ENCODE results near the gene ME1.
"Not testable (repeated sequence)": the region's sequence is repeated elsewhere in the genome, so short reads cannot be mapped to it uniquely, and the experiment has no call there.

Gene ME1

DNA sequence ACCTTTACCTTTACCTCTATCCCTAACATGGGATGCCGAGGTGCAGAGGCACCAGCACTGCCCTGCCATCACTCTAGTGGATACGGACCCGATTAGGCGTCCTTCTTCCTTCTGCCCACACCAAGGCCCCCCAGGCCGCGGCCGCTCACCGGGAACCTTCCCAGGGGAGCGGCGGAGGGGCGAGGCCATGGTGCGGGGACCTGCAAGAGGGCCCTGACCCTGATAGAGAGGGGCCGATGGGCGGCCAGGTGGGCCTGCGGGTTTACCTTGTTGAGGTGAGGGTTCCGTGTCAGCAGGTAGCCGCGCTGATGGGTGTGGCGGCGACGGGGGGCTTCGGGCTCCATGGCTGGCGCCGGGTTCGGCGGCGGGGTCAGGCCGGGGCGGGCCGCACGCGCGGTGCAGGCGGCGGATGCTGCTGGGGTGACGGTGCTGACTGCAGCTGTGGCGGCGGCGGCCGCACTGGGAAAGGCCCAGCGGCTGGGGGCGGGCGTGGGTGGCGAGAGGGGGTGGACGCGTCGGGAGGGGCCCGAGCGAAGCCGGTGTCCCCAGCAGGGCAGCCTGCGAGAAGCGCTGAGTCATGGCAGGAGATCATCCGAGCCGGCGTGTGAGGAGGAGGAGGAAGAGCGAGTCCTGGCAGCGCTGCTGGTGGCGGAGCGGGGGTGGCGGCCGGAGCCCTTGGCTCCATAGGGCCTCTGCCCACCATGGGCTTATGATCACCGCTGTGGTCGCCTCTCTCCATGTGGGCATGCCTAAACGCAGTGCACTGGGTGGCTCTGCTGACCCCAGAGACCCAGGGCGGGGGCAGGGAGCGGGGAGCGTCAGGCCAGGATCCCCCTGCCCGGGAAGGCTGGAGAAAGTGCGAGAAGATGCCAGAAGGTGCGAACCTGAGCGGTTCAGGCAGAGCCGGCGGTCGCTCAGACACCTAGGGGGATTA, at the start of gene ME1:
Gene ME1, minus strand, starts transcription at position 441 of the 934 bp plus-strand sequence. Its CDS starts 97 bp downstream, at position 344.
- DNase-seq (ENCODE audit: low read depth, low spot score) = peak; percentile 27

DNA sequence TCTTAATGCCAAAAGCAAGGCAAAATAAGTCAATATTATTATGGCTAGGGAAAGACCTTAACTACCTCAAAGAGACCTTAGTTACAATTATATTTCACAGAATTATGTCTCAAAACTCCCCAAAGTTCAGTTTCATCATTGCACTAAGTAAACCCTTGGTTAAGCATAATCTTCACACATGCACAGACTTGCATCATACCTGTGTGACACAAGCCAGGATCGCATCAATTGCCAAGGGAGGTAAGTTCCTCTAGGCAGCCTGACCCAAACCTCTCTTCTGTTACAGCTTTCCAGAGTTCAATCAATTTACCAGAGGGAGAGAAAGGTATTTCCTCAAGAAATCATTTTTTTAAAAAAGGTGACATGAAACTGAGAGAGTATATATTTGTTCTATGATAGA, 49.6 kb upstream of the ME1 start:
- DNase-seq (ENCODE audit: low read depth, low spot score) = no peak

DNA sequence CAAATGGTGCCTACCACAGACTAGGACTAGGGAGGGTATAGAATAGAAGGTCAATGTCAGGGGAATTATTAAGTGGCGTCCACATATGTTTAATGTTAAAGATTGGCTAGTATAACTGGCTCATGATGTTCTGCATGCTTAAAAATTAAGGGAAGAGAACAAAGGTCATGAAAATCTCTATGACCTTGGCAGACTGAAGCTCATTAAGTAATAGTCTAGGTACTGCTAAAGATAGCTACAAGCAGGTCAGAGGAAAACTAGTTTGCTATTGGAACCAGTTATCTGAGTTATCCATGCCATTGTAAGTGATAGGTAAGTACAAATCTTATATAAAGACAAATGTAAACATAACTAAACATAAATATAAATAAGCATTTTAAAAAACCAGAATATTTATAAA, 48.5 kb upstream of the ME1 start:
- no peak for DNase-seq (ENCODE audit: low read depth, low spot score)

DNA sequence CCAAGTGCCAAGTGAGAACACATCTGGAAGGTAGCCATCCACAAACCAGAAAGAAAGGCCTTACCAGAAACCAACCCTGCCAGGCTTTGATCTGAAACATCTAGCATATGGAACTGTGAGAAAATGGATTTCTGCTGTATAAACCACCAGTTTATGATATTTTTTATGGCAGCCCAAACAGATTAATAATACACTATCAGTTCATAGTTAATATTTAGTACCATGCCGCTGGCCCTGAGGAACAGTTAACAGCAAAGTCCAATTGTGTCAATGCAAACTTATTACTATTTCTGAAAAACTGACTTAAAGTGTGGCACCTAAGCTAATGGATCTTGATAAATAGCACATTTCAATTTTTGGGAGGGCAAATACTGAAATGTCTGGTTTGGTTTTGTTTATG, 46.1 kb upstream of the ME1 start:
- no peak for DNase-seq (ENCODE audit: low read depth, low spot score)

DNA sequence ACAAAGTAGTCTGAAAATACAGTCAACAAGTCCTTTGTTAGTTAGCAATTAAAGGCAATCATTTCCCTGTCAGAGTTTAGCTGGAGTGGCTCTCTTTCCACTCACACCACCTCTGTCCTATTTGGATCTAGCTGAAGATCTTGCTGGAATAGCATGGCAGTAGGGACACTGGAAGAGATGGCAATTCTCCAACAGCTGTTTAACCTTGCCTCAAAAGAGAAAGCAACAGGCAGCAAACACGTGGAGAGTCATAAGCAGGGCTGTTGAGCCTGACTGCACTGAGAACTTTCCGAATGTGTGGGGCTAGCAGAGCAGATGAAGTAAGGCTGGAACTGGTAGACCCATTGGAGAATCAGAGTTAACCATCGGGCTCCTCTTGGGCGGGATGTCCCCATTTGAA, 43.5 kb upstream of the ME1 start:
- no peak for DNase-seq (ENCODE audit: low read depth, low spot score)

DNA sequence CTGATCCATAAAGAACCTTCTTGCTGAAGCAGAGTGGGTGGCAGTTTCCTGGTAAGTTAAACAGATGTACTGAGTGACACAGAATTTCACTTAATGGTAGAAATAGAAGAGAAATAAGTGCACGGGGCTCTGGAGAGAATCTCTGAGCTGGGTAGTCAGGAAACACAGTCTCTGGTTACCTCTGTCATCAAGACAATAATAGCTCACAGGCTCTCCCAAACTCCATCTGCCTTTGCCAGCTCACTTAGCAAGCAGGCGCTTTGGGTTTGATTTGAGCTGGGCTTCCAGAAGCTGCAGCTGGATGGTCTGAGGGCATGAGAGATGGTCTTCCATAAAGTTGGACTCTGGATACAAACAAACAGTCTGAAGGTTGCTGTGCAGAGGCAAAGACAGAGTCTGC, 41.9 kb upstream of the ME1 start:
- DNase-seq (ENCODE audit: low read depth, low spot score) = no peak

DNA sequence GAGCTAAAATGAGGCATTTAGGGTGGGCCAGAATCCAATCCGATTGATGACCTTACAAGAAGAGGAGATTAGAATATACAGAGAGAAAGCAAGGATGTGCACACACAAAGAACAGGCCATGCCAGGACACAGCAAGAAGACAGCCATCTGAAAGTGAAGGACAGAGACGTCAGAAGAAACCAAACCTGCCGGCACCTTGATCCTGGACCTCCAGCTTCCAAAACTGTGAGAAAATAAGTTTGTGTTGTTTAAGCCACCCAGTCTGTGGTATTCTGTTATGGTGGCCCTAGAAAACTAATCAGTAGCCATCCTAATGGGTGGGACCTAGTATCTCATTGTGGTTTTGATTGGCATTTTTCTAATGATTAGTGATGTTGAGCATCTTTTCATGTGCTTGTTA, 39.7 kb upstream of the ME1 start:
- DNase-seq (ENCODE audit: low read depth, low spot score) = no peak

DNA sequence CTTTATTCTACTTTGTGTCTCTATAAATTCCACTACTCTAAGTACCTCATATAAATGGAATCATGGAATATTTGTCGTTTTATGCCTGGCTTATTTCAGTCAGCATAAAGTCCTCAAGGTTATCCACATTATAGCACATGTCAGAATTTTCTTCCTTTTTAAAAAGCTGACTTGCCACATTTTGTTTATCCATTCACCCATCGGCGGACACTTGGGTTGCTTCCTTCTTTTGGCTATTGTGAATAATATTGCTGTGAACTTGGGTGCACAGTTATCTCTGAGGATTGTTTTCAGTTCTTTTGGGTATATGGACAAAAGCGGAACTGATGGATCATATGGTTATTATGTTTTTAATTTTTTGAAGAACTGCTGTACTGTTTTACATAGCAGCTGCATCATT, 39.1 kb upstream of the ME1 start:
- no peak for DNase-seq (ENCODE audit: low read depth, low spot score)

DNA sequence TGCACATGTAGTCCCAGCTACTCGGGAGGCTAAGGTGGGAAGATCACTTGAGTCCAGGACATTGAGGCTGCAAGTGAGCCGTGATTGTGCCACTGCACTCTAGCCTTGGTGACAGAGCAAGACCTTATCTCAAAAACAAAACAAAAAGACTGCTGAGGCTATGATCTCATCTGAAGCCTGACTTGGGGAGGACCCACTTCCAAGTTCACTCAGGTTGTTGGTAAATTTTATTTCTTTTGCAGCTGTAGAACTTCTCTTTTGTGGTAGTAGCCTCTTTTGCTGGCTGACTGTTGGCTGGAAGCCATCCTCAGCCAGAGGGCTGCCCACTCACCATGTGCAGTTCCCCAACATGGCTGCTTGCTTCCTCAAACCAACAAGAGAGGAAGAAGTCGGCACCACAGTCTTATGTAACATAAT, 36.8 kb upstream of the ME1 start:
- no peak for DNase-seq (ENCODE audit: low read depth, low spot score)

DNA sequence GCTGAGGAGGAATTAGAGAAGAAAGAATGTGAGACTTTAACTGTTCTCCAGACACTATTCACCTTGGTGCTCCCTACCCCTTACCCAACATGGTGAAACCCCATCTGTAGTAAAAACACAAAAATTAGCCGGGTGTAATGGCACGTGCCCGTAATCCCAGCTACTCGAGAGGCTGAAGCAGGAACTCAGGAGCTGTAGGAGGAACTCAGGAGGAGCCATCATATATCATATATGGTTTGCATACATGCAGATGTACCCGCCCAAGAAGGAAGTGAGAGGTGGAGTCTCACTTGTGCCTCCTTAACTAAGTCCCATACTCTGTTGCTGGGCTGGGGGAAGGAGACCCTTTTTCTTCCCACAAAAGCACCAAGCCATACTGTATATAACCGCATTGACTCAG, 35.5 kb upstream of the ME1 start:
- DNase-seq (ENCODE audit: low read depth, low spot score) = no peak

DNA sequence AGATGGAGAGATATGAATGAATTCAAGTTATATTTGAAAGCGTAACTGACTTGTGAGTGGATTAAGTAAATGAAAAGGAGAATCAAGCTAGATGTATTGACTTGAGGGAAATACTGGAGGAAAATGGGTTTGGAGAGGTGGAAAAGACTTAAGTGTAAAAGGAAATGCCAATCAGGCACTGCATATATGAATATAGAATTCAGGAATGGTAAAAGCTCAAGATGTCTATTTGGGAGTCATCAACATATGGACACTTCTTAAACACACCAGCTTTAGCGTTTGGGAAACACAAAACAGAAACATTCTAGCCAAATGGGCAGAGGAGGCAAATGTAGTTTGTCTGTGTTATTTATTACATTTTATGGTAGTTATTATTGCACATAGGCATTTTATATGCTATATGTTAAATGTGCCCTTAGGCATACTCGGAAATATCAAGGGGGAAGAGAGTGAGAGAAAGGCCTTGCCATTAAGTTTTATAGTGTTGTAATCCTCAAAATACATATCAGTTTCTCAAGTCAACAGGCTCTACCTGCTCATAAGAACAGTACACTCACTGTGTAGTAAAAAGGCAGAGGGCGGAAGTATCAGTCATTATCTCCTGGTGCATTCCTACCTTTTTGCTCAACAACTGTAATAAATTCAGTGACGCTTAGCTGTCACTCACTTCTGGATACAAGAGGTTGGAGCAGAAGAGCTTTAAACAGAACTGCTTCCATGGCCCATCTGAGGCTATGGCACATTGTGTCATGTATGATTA, 33.7 kb upstream of the ME1 start:
- no peak for DNase-seq (ENCODE audit: low read depth, low spot score)

DNA sequence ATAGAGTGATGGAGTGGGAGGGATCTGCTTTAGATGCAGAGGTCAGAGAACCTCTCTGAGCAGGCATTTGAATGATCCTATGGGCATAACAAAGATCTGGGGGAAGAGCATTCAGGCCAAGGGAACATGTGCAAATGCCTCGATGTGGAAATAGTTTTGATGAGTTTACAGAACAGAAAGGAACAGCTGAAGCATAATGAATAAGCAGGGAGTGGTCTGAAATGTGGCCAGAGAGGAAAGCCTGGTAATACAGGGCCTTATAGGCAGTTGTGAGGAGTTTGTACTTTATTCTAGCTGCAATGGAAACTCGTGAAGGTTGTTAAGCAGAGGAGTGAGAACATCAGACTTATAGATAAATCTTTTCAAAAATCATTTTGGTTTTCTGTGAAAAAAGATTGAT, 33.0 kb upstream of the ME1 start:
- no peak for DNase-seq (ENCODE audit: low read depth, low spot score)

DNA sequence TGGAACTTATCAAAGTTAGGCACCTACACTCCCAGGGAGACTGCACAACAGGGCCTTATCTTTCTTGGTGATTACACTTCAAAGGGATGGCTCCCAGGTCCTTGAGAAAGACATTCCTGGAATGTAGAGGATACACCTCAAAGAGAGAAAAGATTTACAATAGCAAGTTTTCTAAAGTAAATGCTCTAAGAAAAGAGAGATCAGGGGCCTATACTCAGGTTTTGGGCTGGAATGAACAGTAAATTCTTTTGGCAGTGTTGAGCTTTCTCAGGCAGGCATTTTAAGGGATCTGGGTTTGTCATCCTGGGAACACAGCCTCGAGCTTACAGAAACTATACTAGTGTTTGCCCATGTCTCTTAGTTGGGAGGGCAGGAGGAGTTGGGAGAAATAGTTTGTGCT, 31.7 kb upstream of the ME1 start:
- DNase-seq (ENCODE audit: low read depth, low spot score) = no peak

DNA sequence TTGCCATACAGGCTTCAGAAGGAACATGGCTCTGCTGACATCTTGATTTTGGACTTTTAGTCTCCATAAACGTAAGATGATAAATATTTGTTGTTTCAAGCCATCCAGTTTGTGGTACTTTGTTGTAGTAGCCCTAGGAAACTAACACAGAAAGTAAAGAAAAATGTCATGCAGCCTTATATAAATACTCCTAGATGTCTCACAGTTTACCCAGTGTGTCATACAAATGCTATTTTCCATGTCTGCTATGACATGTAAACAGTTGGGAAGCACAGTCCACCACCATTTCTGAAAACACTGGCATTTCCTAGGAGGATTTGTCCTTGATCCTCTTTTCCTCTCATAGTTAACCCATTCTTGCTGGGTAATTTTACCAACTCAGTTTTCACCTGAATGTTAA, 30.6 kb upstream of the ME1 start:
- no peak for DNase-seq (ENCODE audit: low read depth, low spot score)

DNA sequence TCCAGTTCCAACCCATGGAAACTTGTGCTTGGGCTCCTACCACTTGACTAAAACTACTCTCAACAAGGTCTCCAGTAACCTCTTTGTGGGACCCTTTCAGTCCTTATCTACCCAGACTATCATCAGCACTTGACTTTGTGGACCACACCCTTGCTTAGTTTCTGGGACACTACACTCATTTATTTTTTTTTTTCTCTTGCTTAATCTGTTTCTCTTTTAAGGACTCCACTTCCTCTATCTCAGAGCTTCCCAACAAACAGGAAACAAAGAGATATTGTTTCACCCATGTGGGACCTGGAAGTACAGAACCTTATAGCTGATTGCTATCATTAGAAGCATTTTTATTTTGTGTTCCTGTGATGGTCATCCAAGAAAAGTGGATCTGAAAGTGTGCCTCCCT, 28.8 kb upstream of the ME1 start:
- DNase-seq (ENCODE audit: low read depth, low spot score) = no peak

DNA sequence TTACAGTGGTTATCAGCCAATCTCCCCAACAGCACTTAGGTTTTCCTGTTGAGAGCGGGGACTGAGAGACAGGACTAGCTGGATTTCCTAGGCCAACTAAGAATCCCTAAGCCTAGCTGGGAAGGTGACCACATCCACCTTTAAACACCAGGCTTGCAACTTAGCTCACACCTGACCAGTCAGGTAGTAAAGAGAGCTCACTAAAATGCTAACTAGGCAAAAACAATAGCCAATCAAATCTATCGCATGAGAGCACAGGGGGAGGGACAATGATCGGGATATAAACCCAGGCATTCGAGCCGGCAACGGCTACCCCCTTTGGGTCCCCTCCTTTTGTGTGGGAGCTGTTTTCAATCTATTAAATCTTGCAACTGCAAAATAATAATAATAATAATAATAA, 19.2 kb upstream of the ME1 start:
- DNase-seq (ENCODE audit: low read depth, low spot score) = not testable (repeated sequence)

DNA sequence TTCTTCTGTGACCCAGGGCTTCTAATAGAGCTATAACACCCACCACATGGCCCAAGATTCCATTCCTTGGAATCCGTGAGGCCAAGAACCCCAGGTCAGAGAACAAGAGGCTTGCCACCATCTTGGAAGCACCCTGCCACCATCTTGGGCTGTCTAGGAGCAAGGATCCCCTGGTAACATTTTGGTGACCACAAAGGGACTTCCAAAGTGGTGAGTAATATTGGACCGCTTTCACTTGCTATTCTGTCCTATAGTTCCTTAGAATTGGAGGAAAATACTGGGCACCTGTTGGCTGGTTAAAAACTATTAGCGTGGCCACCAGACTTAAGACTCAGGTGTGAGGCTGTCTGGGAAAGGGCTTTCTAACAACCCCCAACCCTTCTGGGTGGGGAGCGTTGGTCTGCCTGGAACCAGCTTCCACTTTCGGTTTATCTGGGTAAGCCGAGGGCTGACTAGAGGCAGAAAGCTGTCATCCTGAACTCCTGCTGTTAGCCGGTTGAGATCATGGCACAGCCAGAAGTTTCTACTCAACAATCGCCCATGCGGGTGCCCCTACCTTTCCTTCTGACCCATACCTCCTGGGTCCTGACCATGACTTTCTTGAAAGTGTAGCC, 13.3 kb upstream of the ME1 start:
- DNase-seq (ENCODE audit: low read depth, low spot score) = not testable (repeated sequence)

DNA sequence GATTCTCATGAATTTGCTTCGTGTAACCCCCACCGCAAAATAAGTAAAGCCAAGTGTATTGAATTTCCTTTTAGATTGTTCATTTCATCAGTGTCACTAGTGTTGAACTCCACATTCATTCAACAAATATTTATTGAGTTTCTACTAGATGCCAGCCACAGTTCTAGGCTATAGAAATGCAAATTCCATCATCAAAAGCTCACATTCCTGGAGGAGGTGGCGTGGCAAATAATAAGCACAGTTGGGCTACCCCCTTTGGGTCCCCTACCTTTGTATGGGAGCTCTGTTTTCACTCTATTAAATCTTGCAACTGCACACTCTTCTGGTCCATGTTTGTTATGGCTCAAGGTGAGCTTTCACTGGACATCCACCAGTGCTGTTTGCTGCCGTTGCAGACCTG, 12.7 kb upstream of the ME1 start:
- no peak for DNase-seq (ENCODE audit: low read depth, low spot score)

DNA sequence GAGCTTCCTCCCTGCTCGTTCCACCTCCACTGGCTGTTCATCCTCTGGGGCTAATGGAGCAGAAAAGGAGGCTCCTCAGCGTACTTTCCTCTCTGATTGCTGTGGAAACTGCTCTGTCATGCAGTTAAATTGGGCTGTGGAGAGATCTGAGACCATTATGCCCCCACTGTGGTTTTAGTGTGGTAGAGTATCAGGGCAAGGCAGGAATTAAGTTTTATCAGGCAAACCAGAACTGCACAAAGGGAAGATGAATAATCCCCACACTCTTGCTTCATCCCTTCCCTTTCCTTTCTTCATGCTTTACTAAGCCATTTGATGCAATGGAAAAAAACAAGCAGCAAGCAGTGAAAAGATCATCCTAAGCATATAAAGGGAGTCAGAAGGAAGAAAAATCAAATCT, 11.9 kb upstream of the ME1 start:
- no peak for DNase-seq (ENCODE audit: low read depth, low spot score)

DNA sequence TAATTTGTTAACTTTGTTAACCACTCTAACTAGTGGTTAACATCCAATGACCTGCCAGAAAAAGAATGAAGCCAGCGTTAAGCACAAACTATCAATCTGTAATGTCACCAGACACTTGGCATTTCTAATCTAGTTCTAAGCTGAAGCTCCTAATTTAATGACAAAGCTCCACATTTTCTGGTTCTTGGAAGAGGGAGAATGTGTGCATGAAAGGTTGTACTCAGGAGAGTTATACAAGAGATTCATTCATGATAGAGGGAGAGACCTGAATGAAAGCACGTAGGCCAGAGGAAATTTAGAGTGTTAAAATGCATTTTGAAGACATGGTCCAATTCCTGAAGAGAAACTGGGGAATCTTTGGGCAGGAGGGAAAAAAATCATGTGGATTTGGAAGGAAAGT, 8.3 kb upstream of the ME1 start:
- DNase-seq (ENCODE audit: low read depth, low spot score) = no peak

DNA sequence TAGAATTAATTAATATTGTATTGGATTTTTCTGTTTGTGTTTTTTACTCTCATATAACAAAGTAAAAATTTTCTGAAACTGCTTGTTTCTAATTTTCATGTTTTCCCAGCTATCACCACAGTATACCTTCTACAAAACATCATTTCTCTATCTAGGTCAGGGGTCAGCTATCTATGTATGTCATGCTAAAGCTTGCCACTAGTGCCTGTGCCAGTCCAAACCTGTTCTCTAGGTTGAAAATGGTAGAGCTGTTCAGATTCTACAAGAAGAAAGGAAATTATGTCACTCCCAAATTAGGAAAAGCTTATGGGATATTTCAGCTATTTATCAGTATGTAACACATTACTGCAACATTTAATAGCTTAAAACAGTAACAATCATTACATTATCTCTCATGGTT, 5.8 kb upstream of the ME1 start:
- DNase-seq (ENCODE audit: low read depth, low spot score) = no peak

DNA sequence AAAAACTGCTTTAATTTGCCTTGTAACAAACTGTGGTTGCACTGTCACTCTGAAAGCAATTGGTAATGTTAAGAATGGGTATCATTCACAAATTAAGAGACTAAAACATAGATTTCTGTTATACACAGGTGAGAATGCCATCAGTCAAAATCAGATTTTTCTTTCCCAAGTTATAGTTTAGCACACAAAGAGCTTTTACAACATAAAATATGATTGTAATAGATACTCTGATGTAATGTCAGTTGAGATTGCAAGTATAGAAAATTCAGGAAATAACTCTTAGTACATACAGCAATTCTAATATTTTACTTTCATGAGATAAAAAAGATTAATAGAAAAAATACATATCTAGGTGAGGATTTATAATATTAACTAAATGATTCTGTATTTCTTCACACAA, 2.3 kb upstream of the ME1 start:
- DNase-seq (ENCODE audit: low read depth, low spot score) = no peak

DNA sequence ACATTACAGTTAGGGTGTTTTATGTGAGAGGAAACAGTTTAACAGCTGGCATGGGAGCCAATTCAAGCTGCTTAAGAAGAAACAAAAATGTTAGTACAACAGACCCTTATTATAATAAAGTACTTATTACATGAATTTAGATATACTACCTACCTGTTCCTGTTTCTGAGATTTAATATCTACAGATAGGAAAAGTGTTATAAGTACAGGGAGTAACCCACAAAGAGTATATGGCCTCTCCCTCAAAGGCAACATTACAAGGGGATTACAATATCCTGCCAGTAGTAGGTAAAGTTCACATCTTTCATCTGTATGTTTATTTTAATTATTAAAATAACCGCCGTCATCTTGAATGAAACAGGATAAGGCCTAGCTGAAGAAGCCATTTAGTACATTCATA, 1.8 kb upstream of the ME1 start:
- no peak for DNase-seq (ENCODE audit: low read depth, low spot score)
